Type B pancreatic cell (in vitro differentiated cells): ENCODE measurements around the gene MOB3A. TPM values are rescaled to one million over a fixed set of nuclear protein-coding genes. Genes with fewer than 3 reads are reported as not detected.

Experiments used
- DNase-seq: peaks from one replicate; pipeline ENCODE4 v3.0.0; 2021; ENCODE audit warnings: mixed read lengths; ENCODE audit not compliant: unreplicated experiment; ENCODE audit errors: extremely low spot score
- H3K27ac Mint-ChIP-seq: 2 replicates; pipeline ENCODE4 v1.8.0; 2021; ENCODE audit warnings: mild to moderate bottlenecking, mixed read lengths
- H3K27me3 Mint-ChIP-seq: 2 replicates; pipeline ENCODE4 v1.8.0; 2021; ENCODE audit warnings: mixed read lengths
- H3K36me3 Mint-ChIP-seq: 2 replicates; pipeline ENCODE4 v1.8.0; 2021; ENCODE audit warnings: mixed read lengths
- H3K4me1 Mint-ChIP-seq: one replicate; pipeline ENCODE4 v1.8.0; 2021; ENCODE audit warnings: mixed read lengths; ENCODE audit not compliant: unreplicated experiment
- H3K4me3 Mint-ChIP-seq: 2 replicates; pipeline ENCODE4 v1.8.0; 2021; ENCODE audit warnings: mild to moderate bottlenecking, mixed read lengths
- H3K9me3 Mint-ChIP-seq: 2 replicates; pipeline ENCODE4 v1.8.0; 2021; ENCODE audit warnings: mixed read lengths
- CTCF ChIP-seq: fragments of 200-600 bp; sonication (generic); conservative IDR thresholded peaks from 2 replicates; pipeline ENCODE4 v1.5.0; 2021; ENCODE audit warnings: antibody characterized with exemption, mild to moderate bottlenecking
- total RNA-seq: library from RNA; stranded (reverse); gene quantifications from 2 replicates; pipeline ENCODE4 v1.2.1, GENCODE V29; 2021; ENCODE audit warnings: low replicate concordance

MOB3A gene
- total RNA-seq, 1 donor from 2014 or later, result 34.6 TPM

GRCh38 chr19:2062770-2063169 lies 33.4 kb downstream of the MOB3A start:
- Mint-ChIP-seq H3K27ac (peak overlapping the region; percentile 96), H3K4me3 (peak overlapping the region; percentile 94), H3K4me1 (peaks cover 14% of the 10 kb centered on the region), H3K27me3 (no peaks in the 10 kb centered on the region), H3K36me3 (no peaks in the 10 kb centered on the region), H3K9me3 (no peaks in the 10 kb centered on the region)
- no peak for TF ChIP-seq CTCF
- DNase-seq, result no peak

GRCh38 chr19:2062389-2062729 lies 33.8 kb downstream of the MOB3A start:
- DNase-seq, result no peak
- Mint-ChIP-seq H3K4me3 (peak overlapping the region; percentile 94), H3K9me3 (no peaks in the 10 kb centered on the region), H3K4me1 (peaks cover 14% of the 10 kb centered on the region), H3K36me3 (no peaks in the 10 kb centered on the region), H3K27me3 (no peaks in the 10 kb centered on the region), H3K27ac (peak overlapping the region; percentile 96)
- TF ChIP-seq CTCF, result no peak

- DNase-seq, result peak; percentile 100
- Mint-ChIP-seq H3K27ac (peak overlapping the region; percentile 96), H3K36me3 (no peaks in the 10 kb centered on the region), H3K4me1 (peaks cover 14% of the 10 kb centered on the region), H3K4me3 (peak overlapping the region; percentile 94), H3K27me3 (no peaks in the 10 kb centered on the region), H3K9me3 (no peaks in the 10 kb centered on the region)
- no peak for TF ChIP-seq CTCF
Observed at GRCh38 chr19:2061495-2062388, 34.4 kb downstream of the MOB3A start.

- H3K27ac Mint-ChIP-seq, result peak overlapping the region; percentile 98
- no peak for DNase-seq
- no peak for TF ChIP-seq CTCF
- H3K4me3 Mint-ChIP-seq, result peak overlapping the region; percentile 90
- H3K36me3 Mint-ChIP-seq, result no peaks in the 10 kb centered on the region
- H3K9me3 Mint-ChIP-seq, result no peaks in the 10 kb centered on the region
- no peaks in the 10 kb centered on the region for H3K27me3 Mint-ChIP-seq
- H3K4me1 Mint-ChIP-seq, result peaks cover 14% of the 10 kb centered on the region
Observed at GRCh38 chr19:2060884-2061494, 35.1 kb downstream of the MOB3A start.

- no peaks in the 10 kb centered on the region for H3K36me3 Mint-ChIP-seq
- no peaks in the 10 kb centered on the region for H3K9me3 Mint-ChIP-seq
- DNase-seq, result no peak
- H3K4me1 Mint-ChIP-seq, result peaks cover 18% of the 10 kb centered on the region
- H3K27ac Mint-ChIP-seq, result peak overlapping the region; percentile 98
- H3K4me3 Mint-ChIP-seq, result peak overlapping the region; percentile 90
- no peak for TF ChIP-seq CTCF
- H3K27me3 Mint-ChIP-seq, result no peaks in the 10 kb centered on the region
Observed at GRCh38 chr19:2059422-2060201, 36.5 kb downstream of the MOB3A start.
